Measurements from ENCODE around the gene BCL2L13.

Gene BCL2L13

GRCh38 chr22:17725500-17725796 is 86.9 kb downstream of the BCL2L13 start:
- Histone ChIP-seq H3K27ac (ENCODE audit: low read length) (no peak overlapping the region), H4K20me1 (ENCODE audit: insufficient read depth, low read length) (0 out of 2 replicates have a peak, but pooled peaks cover 4% of the 10 kb centered on the region), H3K9ac (ENCODE audit: low read length) (no peak overlapping the region), H3F3A (ENCODE audit: insufficient read depth, low read length) (no peaks in the 10 kb centered on the region), H3K79me2 (ENCODE audit: low read length) (no peaks in the 10 kb centered on the region), H2AFZ (ENCODE audit: low read length) (no peak overlapping the region), H3K9me2 (replicated peaks; ENCODE audit: insufficient read depth, low read length) (no peaks in the 10 kb centered on the region), H3K4me2 (ENCODE audit: low read depth, low read length) (no peak overlapping the region), H3K4me3 (ENCODE audit: low read length) (no peak overlapping the region), H3K4me1 (ENCODE audit: low read length) (no peaks in the 10 kb centered on the region), H3K27me3 (replicated peaks; ENCODE audit: insufficient read depth, low read length) (no peaks in the 10 kb centered on the region), H3K9me3 (replicated peaks; ENCODE audit: insufficient read depth, low read length) (no peaks in the 10 kb centered on the region), H3K36me3 (replicated peaks; ENCODE audit: insufficient read depth, low read length) (no peaks in the 10 kb centered on the region)
- TF ChIP-seq EZH2 (optimal IDR thresholded peaks at IDR 0.05; ENCODE audit: low read depth, low read length) (no peak), EZH2phosphoT487 (IDR thresholded peaks at IDR 0.05; ENCODE audit: low read length) (no peak), CTCF (IDR thresholded peaks at IDR 0.05; ENCODE audit: low read length) (no peak)
- no peak for DNase-seq

DNA sequence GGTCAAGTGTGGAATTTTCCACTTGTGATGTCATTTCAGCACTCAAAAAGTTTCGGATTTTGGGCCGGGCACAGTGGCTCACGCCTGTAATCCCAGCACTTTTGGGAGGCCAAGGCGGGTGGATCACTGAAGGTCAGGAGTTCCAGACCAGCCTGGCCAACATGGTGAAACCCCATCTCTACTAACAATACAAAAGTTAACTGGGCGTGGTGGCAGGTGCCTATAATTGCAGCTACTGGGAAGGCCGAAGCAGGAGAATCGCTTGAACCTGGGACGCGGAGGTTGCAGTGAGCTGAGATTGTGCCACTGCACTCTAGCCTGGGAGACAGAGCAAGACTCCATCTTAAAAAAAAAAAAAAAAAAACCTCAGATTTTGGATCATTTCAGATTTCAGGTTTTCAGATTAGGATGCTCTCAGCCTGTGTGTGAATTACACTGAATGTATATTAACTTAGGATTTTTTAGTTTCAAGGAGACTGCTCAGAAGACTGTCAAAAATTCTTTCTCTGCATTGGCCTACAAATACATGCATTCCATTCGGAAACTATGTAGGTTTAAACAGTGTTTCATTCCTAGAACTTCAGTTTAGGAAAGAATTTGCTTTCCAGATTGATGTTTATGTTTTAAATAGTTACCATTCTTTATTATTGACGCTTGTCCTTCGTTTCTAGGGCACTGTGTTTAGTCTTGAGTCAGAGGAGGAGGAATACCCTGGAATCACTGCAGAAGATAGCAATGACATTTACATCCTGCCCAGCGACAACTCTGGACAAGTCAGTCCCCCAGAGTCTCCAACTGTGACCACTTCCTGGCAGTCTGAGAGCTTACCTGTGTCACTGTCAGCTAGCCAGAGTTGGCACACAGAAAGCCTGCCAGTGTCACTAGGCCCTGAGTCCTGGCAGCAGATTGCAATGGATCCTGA is 87.7 kb downstream of the BCL2L13 start:
- DNase-seq = no peak
- Histone ChIP-seq H3F3A (ENCODE audit: insufficient read depth, low read length) (no peaks in the 10 kb centered on the region), H2AFZ (ENCODE audit: low read length) (no peak overlapping the region), H3K27ac (ENCODE audit: low read length) (no peak overlapping the region), H3K27me3 (replicated peaks; ENCODE audit: insufficient read depth, low read length) (no peaks in the 10 kb centered on the region), H3K36me3 (replicated peaks; ENCODE audit: insufficient read depth, low read length) (no peaks in the 10 kb centered on the region), H3K4me3 (ENCODE audit: low read length) (no peak overlapping the region), H3K79me2 (ENCODE audit: low read length) (no peaks in the 10 kb centered on the region), H4K20me1 (ENCODE audit: insufficient read depth, low read length) (0 out of 2 replicates have a peak, but pooled peaks cover 4% of the 10 kb centered on the region), H3K9me2 (replicated peaks; ENCODE audit: insufficient read depth, low read length) (no peaks in the 10 kb centered on the region), H3K4me1 (ENCODE audit: low read length) (no peaks in the 10 kb centered on the region), H3K9me3 (replicated peaks; ENCODE audit: insufficient read depth, low read length) (no peaks in the 10 kb centered on the region), H3K9ac (ENCODE audit: low read length) (no peak overlapping the region), H3K4me2 (ENCODE audit: low read depth, low read length) (no peak overlapping the region)
- TF ChIP-seq CTCF (IDR thresholded peaks at IDR 0.05; ENCODE audit: low read length) = no peak
- TF ChIP-seq EZH2phosphoT487 (IDR thresholded peaks at IDR 0.05; ENCODE audit: low read length) = no peak

- Histone ChIP-seq H3K4me1 (ENCODE audit: low read length) (no peaks in the 10 kb centered on the region), H3K4me3 (ENCODE audit: low read length) (no peak overlapping the region), H3K4me2 (ENCODE audit: low read depth, low read length) (no peak overlapping the region), H3K79me2 (ENCODE audit: low read length) (no peaks in the 10 kb centered on the region), H3F3A (ENCODE audit: insufficient read depth, low read length) (no peaks in the 10 kb centered on the region), H3K36me3 (replicated peaks; ENCODE audit: insufficient read depth, low read length) (no peaks in the 10 kb centered on the region), H3K9me2 (replicated peaks; ENCODE audit: insufficient read depth, low read length) (no peaks in the 10 kb centered on the region), H4K20me1 (ENCODE audit: insufficient read depth, low read length) (0 out of 2 replicates have a peak, but pooled peaks cover 4% of the 10 kb centered on the region), H3K9me3 (replicated peaks; ENCODE audit: insufficient read depth, low read length) (no peaks in the 10 kb centered on the region), H3K27ac (ENCODE audit: low read length) (no peak overlapping the region), H3K27me3 (replicated peaks; ENCODE audit: insufficient read depth, low read length) (no peaks in the 10 kb centered on the region), H3K9ac (ENCODE audit: low read length) (no peak overlapping the region), H2AFZ (ENCODE audit: low read length) (no peak overlapping the region)
- TF ChIP-seq EZH2phosphoT487 (IDR thresholded peaks at IDR 0.05; ENCODE audit: low read length) (no peak), EZH2 (optimal IDR thresholded peaks at IDR 0.05; ENCODE audit: low read depth, low read length) (no peak)
- no peak for DNase-seq
Measured at GRCh38 chr22:17726928-17727897, 88.7 kb downstream of the BCL2L13 start.

Measured in MM.1S (cell line).